Hypothalamus (tissue), 51 donors: Measurements from ENCODE around the gene ANKUB1.

Experiments
- DNase-seq, 51 donors: peaks; one replicate each; lab custom pipeline; 2025; lab: John Stamatoyannopoulos, UW

ANKUB1 gene

DNA sequence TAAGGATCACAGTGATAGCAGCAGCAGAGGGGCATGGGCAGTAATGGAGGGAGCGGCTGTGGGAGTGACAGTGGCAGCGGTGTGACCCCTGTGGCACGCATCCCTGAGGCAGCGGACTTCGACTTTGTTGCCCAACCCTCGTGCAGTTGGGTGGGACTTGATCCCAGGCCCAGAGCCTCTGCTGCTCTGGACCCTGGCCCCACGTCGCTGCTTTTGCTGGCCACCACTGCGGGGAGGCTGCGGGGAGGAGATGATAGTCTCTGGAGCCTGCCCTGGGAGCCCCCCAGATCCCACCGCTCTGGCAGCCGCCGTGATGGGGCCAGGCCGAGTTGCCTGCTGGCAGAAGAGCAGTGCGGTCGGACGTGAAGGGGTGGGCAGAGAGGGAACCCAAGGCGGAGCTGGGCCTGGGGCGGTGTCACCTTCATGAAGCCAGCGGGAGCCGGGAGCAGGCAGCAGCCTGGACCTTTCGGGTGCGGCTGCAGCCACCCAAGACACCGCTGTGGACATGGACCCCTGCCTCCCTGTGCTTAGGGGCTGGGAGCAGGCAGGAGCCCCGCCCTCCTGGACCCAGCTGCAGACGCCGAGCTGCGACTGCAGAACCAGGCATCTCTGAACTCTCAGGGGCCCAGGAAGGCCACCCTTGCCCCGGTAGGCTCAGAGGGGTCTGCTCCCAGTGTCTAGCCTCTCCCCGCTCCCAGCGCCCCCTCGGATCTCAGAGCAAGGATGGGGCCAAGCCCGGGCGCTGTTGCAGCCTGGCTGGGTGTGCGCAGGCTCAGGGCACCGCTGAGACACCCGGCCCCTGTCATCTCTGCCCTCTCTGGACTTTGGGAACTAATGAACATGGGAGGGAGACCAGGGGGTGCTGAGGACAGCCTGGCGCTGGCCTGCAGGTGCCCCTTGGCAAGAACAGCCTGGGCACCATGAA, 78.4 kb downstream of the ANKUB1 start:
- no peak for DNase-seq
